GM21619 (cell line): ENCODE data around the gene SLC28A1.
"Not testable (repeated sequence)": the region's sequence is repeated elsewhere in the genome, so short reads cannot be mapped to it uniquely, and the experiment has no call there.

Experiments used
- ATAC-seq: cut with Tn5 transposase; IDR thresholded peaks from one replicate; pipeline ENCODE4 v1.9.1; 2021; ENCODE audit not compliant: unreplicated experiment

The SLC28A1 gene

DNA sequence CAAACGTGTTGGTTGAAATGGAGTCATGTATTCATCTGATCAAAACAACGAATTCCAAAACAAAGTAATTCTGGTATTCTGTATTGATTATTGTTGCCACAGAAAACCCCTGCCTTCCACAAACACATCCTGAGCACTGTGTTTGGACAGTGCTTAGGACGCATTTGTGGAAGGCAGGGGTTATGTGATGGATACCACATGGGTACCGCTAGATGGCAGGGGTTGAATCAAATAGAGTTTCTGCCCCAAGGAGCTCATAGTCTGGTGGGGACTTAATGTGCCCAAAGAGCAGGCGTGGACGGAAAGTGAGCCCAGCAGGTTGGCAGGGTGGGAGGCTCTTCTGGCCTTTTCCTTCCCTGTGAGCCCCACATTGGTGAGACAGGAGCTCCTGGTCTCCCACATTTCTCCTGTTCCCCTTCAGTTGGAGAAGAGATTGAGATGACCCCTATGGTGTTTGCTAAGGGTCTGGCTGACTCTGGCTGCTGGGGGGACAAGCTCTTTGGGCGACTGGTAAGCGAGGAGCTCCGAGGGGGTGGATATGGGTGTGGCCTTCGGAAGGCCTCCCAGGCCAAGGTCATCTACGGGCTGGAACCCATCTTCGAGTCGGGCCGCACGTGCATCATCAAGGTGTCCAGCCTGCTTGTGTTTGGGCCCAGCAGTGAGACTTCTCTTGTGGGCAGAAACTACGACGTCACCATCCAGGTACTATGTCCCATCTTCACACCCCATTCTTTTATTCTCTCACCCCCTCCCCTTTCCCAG lies 22.1 kb upstream of the SLC28A1 start:
- ATAC-seq = no peak

DNA sequence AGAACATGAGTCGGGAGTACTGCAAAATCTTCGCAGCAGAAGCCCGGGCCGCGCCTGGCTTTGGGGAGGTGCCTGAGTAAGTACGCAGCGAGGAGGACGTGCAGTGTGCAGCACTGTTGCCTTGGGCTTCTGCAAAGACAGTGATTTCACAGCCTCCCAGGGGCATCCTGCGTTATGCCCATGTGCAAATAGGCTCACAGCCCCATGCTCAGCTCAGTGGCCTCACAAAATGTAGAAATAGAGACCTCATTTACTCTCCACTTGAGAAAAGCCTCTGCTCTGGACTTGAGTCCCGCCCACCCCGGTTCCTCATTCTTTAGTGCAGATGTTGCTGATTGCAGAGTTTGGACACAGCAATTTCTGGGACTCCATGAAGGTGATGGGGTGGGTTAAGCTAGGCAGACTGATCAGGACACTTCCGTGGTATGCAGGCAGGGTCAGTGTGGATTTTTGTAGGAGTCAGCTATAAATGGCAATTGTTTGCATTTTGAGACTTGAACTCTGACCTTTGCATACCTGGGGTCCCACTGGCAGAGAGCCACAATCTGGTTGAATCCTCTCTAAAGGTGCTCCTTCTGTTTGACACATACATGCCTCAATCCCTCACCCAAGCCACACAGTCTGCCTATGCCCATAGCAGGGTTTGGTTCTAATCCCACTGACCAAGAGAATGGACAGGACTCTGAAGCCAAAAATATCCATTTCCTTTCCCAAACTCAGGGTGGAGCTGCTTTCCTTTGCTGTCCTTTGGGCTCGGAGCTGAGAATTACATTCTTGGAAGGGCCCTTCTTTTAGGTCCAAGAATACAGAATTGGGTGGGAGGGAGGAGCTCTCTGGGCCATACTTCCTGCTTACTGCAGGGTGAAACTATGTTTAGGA lies 20.7 kb upstream of the SLC28A1 start:
- ATAC-seq = no peak

DNA sequence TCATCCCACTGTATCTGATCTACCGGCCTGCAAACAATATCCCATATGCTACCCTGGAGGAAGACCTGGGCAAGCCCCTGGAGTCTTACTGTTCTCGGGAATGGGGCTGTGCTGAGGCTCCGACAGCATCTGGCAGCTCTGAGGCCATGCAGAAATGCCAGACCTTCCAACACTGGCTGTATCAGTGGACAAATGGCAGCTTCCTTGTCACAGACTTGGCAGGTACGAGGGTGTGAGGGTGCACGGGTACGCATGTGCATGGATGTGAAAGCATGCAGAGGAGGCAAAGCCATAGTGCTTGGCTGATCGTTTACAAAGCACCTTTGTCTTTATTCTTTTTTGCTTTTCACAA lies 20.0 kb upstream of the SLC28A1 start:
- ATAC-seq = no peak

DNA sequence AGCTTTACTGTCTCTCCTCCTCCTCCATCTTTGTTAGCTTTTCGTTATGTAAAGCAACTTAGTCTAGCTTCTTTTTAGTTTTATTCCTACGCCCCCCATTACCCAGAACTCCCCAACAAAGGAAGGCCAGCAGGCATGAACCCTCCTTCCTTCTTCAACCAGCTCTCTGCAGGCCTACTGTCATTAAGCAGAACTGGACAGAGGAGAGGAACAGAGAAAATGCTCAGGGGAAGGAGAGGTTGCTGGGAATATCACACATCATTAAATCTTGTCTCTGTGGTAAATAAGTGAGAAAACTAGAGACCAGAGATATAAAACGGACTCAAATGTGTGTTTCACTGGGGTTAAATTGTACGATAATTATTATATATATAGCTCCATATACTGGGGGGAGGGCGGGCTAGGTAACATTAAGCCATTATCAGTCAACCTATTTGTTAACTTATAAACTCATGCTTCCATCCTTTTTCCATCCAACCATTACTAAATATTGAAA lies 19.3 kb upstream of the SLC28A1 start:
- ATAC-seq = no peak

DNA sequence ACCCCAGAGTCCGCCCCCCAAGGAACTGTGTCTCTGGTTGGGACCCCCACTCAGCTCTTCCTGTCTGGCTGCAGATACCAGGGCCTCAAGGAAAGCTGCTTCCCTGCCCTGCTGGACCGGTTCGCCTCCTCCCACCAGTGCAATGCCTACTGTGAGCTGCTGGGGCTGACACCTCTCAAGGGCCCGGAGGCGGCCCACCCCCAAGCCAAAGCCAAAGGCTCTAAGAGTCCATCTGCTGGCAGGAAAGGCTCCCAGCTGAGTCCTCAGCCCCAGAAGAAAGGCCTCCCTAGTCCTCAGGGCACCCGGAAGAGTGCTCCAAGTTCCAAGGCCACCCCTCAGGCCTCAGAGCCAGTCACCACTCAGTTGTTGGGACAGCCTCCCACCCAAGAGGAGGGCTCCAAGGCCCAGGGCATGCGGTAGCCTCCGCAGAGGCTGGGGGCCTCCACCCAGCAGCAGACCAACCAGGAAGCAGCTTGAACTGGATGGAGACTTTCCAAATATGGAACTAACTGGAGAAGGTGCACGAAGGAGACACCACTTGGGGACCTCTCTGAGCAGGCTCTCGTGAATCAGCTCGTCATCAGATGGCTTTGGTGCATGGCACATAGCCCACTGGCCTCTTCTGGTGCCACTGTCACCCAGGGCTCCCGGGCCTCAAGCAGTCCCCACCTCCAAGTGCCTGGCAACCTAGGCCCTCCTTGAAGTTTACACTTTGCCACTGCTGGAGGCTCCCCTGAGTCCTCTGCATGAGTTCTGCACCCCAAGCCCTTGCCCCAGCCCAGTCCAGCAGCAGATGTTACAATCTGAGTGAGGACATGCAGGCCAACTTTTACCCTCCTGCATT lies 16.2 kb upstream of the SLC28A1 start:
- no peak for ATAC-seq

DNA sequence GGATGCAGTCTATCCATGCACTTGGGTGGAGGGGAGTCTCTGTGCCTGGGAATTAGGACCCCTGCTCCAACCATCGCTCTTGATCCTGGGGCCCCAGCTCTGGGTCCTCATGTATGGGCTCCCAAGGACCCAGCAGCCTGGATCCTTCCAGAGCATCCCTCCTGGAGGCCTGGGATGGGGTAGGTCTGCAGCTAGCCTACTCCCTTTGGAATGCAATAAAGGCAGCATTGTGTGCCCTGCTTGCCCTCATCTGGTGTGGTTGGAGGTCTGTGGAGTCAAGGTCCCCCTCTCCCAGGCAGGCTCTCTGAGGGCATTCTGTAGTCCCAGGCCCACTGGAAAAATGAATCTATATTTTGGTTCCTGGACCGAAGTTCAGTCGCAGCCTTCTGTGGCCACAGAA lies 15.0 kb upstream of the SLC28A1 start:
- ATAC-seq = no peak

DNA sequence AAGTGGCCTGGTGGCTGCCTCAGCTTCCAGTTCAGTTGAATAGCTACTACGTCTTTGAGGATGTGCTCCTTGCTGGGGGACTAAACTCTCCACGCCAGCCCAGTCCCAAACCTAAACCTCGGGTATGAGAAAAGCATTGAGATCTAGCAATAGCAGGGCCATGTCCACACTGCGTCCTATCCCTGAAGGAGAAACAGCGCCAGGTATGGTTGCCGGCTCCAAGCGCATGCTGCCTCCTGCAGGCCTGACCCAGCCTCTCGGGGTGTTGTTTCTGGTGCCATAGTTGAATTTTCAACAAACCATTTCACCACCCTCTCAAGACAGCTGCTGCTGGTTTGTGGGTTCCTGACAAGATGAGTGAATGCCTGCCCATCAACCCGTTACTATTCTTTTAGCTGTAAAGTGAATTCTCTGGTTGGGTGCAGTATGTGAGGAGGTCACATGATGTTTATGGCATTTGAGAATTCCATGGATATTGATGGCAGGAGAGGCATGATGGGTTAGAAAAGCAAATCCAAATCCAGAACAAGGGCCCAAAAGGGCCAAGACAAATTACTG lies 13.0 kb upstream of the SLC28A1 start:
- ATAC-seq = no peak

DNA sequence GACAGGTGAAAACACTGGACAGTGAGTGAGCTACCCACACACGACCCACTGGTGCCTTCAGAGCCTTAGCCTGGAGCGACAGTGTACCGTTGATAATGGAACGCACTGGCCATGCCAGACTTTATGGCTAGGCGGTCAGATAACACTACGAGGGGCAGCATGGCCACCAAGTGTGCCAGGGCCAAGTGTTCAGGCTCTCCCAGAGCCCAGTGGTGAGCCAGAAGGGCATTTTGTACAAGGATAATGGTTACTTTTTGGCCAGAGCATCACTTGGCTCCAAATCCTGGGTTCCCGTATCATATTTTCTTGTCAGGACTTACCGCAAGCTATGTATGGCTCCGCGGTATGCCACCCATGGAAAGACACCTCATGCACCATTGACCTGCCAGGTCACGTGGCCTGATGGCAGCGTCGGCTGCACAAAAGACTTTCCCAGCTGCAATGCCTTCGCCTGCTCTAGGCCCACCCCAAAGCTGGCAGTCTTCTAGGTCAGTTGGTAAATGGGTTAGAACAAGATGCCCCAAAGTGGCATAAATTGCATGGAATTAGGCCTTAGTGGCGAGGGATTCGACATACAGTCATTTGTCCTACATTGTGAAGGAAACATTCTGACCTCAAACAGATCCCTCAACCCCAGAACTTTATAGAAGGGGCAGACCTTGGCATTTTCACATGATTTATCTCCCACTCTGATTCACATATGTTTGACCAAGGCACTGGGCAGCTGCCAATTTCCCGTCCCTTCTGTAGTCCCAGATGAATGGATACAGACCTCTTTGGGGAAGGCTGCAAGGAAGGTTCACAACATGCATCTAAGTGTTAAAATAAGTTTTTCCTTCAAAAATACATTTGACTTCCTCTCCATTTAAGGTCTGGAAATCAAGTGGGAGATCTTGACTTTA lies 12.2 kb upstream of the SLC28A1 start:
- no peak for ATAC-seq

DNA sequence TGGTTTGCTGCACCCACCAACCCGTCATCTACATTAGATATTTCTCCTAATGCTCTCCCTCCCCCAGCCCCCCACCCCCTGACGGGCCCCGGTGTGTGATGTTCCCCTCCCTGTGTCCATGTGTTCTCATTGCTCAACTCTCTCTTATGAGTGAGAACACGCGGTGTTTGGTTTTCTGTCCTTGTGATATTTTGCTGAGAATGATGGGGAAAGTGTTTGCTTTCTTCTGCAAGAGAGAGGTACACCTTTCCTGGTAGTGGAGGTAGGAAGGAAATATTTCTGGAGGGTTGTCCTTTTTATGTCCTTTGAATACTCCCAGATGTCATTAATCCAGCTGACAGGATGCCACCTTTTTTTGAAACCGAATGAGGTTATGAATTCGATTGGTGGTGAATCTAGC lies 10.5 kb upstream of the SLC28A1 start:
- no peak for ATAC-seq

DNA sequence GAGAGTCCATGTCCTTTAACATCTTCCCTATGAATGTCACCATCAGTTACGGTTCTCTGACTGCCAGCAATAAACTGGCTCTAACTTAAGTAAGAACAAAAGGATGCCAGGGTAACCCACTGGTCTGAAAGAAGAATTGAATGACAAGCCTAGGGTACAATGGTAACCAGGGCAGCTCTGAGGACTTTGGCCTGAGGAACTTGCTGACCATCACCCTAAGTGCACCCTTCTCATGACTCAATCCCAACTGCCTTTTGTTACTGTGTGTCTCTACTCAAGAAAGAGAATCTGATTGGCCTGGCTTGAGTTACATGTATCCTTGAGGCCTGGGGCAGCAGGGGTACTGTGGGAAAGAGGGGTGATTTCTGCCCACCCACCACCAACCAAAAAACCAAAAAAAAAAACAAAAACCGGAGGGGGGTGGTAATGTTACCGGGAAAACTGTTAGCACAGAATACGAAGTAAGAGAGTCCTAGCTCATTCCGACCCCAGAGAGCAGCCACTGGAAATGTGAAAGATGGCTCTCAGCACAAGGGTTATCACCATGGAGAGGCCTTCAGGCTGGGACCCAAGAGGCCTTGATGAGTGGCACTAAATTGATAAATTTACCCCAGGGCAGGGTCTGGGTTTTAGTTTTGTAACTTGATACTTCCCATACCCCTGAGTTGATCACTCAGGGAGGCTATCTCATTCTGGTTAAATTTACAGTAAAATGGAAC lies 9.3 kb upstream of the SLC28A1 start:
- ATAC-seq = no peak

DNA sequence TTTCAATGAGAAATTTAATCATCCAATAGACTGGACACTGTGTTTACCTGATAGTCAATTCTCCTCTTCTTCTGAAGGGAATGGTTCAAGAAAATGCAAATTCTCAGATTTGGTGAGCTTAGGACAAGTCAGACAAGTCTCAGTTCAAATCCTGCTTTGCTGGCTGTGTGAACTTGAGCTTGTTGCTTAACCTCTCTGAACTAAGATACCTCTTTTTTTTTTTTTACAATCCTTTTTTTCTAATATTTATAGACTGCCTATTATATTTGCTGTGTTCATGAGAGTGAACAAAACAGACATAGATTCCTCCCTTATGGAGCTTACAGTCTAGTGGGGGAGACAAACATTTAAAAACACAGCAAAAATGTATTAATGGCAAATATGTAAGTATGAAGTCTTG lies 8.2 kb upstream of the SLC28A1 start:
- ATAC-seq = no peak

DNA sequence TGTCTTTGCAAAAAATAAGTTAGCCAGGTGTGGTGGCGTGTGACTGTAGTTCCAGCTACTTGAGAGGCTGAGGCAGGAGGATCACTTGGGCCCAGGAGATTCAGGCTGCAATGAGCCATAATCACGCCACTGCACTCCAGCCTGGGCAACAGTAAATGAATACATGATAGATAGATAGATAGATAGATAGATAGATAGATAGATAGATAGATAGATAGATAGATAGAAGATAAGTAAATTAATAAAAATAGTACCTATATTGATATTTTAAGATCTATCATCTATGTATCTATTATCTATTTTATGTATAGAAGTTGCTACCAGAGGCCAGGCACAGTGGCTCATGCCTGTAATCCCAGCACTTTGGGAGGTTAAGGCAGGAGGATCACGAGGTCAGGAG lies 6.8 kb upstream of the SLC28A1 start:
- ATAC-seq = not testable (repeated sequence)

DNA sequence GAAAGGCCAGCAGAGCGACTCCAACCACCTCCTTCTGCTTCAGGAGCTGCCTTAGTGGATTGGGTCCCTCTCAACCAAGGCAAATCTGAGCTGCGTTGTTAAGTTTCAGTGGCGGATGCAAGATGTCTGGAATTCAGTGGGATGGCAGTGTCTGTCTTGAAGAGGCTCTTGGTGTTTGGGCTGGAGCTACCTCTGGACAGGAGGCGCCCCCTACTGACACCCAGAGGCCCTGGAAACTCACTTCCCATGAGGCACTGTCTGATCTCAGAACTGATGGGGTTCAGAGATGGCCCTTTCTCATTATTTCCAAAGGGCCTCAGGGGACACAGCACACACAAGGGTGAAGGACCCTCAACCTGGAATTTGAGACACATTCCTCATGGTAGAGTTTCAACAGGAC lies 6.0 kb upstream of the SLC28A1 start:
- ATAC-seq = no peak

DNA sequence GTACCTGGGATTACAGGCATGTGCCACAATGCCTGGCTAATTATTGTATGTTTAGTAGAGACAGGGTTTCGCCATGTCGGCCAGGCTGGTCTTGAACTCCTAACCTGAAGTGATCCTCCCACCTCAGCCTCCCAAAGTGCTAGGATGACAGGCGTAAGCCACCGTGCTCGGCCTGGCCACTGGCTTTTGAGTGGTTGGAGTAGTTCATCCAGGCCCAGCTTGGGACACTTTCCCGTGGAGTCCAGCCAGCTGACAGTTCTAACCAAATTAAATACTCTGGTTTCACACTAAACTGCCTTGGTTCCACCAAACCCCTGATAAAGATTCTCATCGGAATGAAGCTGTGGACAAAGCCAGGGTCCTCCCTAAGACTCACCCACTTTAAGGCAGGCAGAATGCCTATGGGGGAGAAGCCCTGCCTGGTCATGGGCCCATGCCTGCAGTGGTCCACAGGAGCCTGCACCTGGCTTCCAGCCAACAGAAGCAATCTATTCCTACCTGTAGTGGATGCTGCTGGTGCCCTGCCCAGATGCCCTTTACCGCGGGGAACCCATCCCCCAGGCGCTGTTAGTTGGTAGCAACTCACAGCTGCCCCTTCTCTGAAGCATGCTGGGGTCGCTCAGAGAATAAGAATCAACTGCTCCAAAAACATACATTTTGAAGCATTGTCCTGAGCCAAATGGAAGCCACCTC lies 5.2 kb upstream of the SLC28A1 start:
- no peak for ATAC-seq

DNA sequence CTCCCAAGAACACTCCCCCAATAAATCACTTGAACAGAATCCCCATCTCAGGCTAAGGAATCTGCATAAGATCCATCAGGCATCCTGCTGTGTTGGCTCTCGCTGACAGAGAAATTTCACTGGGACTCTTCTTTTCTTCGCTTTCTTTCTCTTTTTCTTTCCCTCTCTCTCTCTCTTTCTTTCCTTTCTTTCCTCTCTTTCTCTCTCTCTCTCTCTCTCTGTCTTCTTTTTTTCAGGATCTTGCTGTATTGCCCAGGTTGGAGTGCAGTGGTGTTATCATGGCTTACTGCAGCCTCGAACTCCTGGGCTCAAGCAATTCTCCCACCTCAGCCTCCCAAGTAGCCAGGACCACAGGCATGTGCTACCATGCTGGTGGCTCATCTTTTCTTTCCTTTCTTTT lies 4.5 kb upstream of the SLC28A1 start:
- ATAC-seq = no peak

DNA sequence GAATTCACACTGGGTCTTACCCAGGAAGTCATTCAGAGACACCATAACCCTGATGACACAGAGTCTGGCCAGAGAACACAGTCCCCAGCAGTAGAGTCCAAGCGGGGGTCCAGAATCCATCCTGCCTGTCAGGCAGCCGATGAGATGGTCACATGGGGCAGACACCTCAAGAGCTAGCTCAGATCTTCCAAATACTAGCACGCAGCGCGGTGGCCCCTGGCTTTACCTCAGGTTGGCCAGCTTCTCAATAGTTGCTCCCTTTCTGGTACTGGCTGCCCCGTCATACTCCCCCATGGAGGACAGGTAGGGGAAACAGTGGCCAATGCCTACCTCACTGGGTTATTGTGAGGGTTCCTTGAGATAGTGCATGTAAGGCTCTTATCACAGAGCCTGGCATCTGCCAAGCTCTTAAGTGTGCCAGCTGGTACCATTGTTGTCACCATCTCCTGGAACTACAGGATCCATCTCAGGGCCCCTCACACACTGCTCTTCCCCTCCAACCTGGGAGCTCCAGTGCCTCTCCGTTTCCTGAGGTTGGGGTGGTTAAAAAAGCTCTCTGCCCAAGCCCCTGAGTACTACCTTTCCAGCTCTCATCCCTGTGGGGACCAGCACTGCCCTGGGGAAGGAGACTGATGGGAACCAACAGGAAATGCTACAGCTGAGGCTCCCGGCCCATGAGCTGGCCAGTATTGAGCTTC lies 3.5 kb upstream of the SLC28A1 start:
- no peak for ATAC-seq

DNA sequence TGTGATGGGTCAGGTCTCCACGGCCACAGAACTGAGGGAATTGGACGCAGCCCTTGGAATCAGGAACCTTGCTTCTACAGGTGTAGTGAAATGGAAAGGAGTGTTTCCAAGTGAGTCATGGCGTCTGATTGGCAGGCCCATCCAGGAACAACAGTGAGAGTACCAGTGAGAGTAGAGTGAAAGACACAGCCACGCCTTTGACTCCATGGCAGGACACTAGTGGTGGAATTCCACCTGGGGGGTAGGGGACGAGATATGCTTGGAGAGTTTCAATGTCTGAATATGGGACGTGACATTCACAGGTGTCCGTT lies 3.0 kb upstream of the SLC28A1 start:
- no peak for ATAC-seq

DNA sequence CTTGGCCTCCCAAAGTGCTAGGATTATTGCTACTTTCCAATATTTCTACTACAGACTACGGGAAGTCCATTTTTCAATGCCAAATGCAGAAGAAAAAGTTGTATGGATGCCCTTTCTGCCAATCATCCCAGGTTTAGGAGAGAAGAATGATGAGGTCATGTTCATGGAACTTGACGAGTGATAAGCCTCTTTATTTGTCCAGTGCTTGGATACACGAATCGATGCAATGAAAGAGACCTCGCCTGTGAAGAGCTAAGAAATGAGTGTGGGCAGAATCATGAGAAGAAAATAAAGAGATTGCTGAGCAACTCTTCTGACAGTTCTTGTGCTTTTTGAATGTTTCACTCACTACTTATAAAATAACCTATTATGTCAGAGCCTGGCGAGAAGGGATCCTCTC lies 996 bp upstream of the SLC28A1 start:
- ATAC-seq = no peak
